Endothelial cell of umbilical vein (primary cell): ENCODE data around the gene ABCC1. TPM values are rescaled to one million over a fixed set of nuclear protein-coding genes. Genes with fewer than 3 reads are reported as not detected.

Source experiments
- BruUV-seq: library from RNA; stranded (reverse); fragments of 400-500 nt; replicated peaks from 2 replicates; lab custom pipeline; 2021; lab: Mats Ljungman, UMichigan
- CTCF ChIA-PET: fragments of 300-600, 350-600 bp; sonication (Branson Sonifier 250); formaldehyde crosslinking; loops from one replicate; lab custom pipeline; 2021; ENCODE audit warnings: antibody characterized with exemption, inconsistent platforms; lab: Charles Lee
- POLR2A ChIA-PET: fragments of 300-600, 350-600 bp; sonication (Branson Sonifier 250); formaldehyde crosslinking; loops from one replicate; lab custom pipeline; 2021; ENCODE audit warnings: antibody characterized with exemption, inconsistent platforms; lab: Charles Lee
- DNase-seq: peaks from one replicate; pipeline ENCODE4 v3.0.0-alpha.2; 2011; ENCODE audit warnings: low read depth, low spot score
- FAIRE-seq: peaks from 2 replicates; lab custom pipeline; 2011; peaks lifted over from hg19 to GRCh38; lab: Jason Lieb, UNC
- H2AFZ ChIP-seq: 2 replicates; pipeline ENCODE4 v1.6.0; 2012; ENCODE audit warnings: low read depth, low read length, control low read depth, inconsistent platforms
- H3K27ac ChIP-seq: 2 replicates; pipeline ENCODE4 v1.5.1; 2011; ENCODE audit warnings: low read depth, mild to moderate bottlenecking, control low read depth, low read length, moderate library complexity; ENCODE audit not compliant: insufficient read depth
- H3K27me3 ChIP-seq, 2 experiments: 2 replicates each; pipeline versions ENCODE4 v1.6.0 to v1.6.1; 2011; ENCODE audit warnings: low read length in 2 of 2, mixed read lengths in 1 of 2; ENCODE audit not compliant: control insufficient read depth in 2 of 2, insufficient read depth in 2 of 2
- H3K36me3 ChIP-seq, 2 experiments: 2 replicates in 1 of 2; 3 replicates in 1 of 2; pipeline ENCODE4 v1.5.1; 2011; ENCODE audit warnings: low read length in 2 of 2, mild to moderate bottlenecking in 1 of 2, moderate library complexity in 1 of 2; ENCODE audit not compliant: control insufficient read depth in 2 of 2, insufficient read depth in 2 of 2; ENCODE audit errors: extremely low read depth in 1 of 2
- H3K4me1 ChIP-seq: 3 replicates; pipeline ENCODE4 v1.5.1; 2011; ENCODE audit warnings: mild to moderate bottlenecking, low read length; ENCODE audit not compliant: control insufficient read depth, insufficient read depth; ENCODE audit errors: extremely low read depth
- H3K4me2 ChIP-seq: 2 replicates; pipeline ENCODE4 v1.6.1; 2011; ENCODE audit warnings: low read length, control low read depth, mixed read lengths; ENCODE audit not compliant: insufficient read depth
- H3K4me3 ChIP-seq, 3 experiments: fragments of 200-600 bp in 1 of 3; sonication (generic), shearing (Covaris generic) in 1 of 3; replicated peaks in 1 of 3; 2 replicates each; pipeline ENCODE4 v1.5.1; 2011 to 2016; ENCODE audit warnings: control low read depth in 3 of 3, low read length in 3 of 3, mild to moderate bottlenecking in 2 of 3, inconsistent platforms in 1 of 3, low read depth in 1 of 3, moderate library complexity in 1 of 3; ENCODE audit not compliant: insufficient read depth in 1 of 3
- H3K79me2 ChIP-seq: 2 replicates; pipeline ENCODE4 v1.6.0; 2012; ENCODE audit warnings: low read length, inconsistent platforms; ENCODE audit not compliant: control insufficient read depth, insufficient read depth
- H3K9ac ChIP-seq: replicated peaks from 2 replicates; pipeline ENCODE3; 2011; ENCODE audit warnings: low read length, control low read depth; ENCODE audit not compliant: insufficient read depth; ENCODE audit errors: extremely low read depth
- H3K9me1 ChIP-seq: replicated peaks from 3 replicates; pipeline ENCODE4 v1.6.0; 2011; ENCODE audit warnings: mild to moderate bottlenecking, low read length; ENCODE audit not compliant: control insufficient read depth, insufficient read depth; ENCODE audit errors: extremely low read depth
- H3K9me3 ChIP-seq: replicated peaks from 2 replicates; pipeline ENCODE4 v1.5.1; 2012; ENCODE audit warnings: low read length, inconsistent platforms; ENCODE audit not compliant: control insufficient read depth, insufficient read depth
- H4K20me1 ChIP-seq: replicated peaks from 2 replicates; pipeline ENCODE3; 2011; ENCODE audit warnings: mild to moderate bottlenecking, low read length; ENCODE audit not compliant: control insufficient read depth, insufficient read depth; ENCODE audit errors: extremely low read depth
- CTCF ChIP-seq, 2 donors: IDR thresholded peaks; 1 replicate in 1 of 2; 2 replicates in 1 of 2; pipeline ENCODE4 v1.5.1; 2011; ENCODE audit warnings: low read length in 2 of 2, mild to moderate bottlenecking in 2 of 2, moderate library complexity in 2 of 2, control low read depth in 1 of 2, inconsistent platforms in 1 of 2, low read depth in 1 of 2; ENCODE audit not compliant: insufficient read depth in 1 of 2; ENCODE audit errors: extremely low read depth in 1 of 2
- EZH2 ChIP-seq: IDR thresholded peaks from 2 replicates; pipeline ENCODE4 v1.6.1; 2012; ENCODE audit warnings: borderline replicate concordance, low read depth, mild to moderate bottlenecking, moderate library complexity, low read length, inconsistent platforms; ENCODE audit not compliant: severe bottlenecking
- FOS ChIP-seq: IDR thresholded peaks from 2 replicates; pipeline ENCODE4 v1.6.1; 2011; ENCODE audit warnings: mild to moderate bottlenecking, low read length, moderate library complexity, borderline replicate concordance; ENCODE audit not compliant: insufficient read depth
- GATA2 ChIP-seq: IDR thresholded peaks from 2 replicates; pipeline ENCODE4 v1.7.0; 2011; ENCODE audit warnings: low read depth, mild to moderate bottlenecking, moderate library complexity, mixed read lengths, low read length; ENCODE audit not compliant: insufficient read length, insufficient read depth
- JUN ChIP-seq: IDR thresholded peaks from 2 replicates; pipeline ENCODE4 v1.6.1; 2011; ENCODE audit warnings: borderline replicate concordance, low read depth; ENCODE audit not compliant: insufficient read length, insufficient read depth
- MAX ChIP-seq: IDR thresholded peaks from 2 replicates; pipeline ENCODE4 v1.6.1; 2011; ENCODE audit not compliant: insufficient read depth, insufficient read length
- MYC ChIP-seq: IDR thresholded peaks from one replicate; pipeline ENCODE4 v1.6.1; 2011; ENCODE audit warnings: mild to moderate bottlenecking, low read depth, low read length
- POLR2A ChIP-seq: IDR thresholded peaks from 2 replicates; pipeline ENCODE4 v1.6.1; 2012; ENCODE audit warnings: low read depth, mild to moderate bottlenecking, control low read depth, low read length
- POLR2AphosphoS5 ChIP-seq: IDR thresholded peaks from 2 replicates; pipeline ENCODE4 v1.6.1; 2012; ENCODE audit warnings: low read depth, mild to moderate bottlenecking, control low read depth, low read length, moderate library complexity; ENCODE audit not compliant: insufficient read depth
- dilution Hi-C: fragments of 300-500 bp; cut with MboI; formaldehyde crosslinking; loops from one replicate; pipeline ENCODE4 v1.15.0; 2019; ENCODE audit warnings: low sequenced_read_pairs; ENCODE audit not compliant: extremely low pct_ligation_motif_present
- intact Hi-C: fragments of 100-400 bp; cut with micrococcal nuclease; formaldehyde crosslinking; loops from one replicate; pipeline ENCODE4 v1.10.0; 2022
- polyA plus RNA-seq, 4 experiments: library from polyadenylated mRNA; depleted of rRNA in 3 of 4; stranded (reverse) in 3 of 4; unstranded in 1 of 4; fragments of >200 nt; gene quantifications; 2 replicates each; pipeline versions ENCODE4 v1.2.1 to v1.2.3, GENCODE V29; 2011 to 2012; ENCODE audit warnings: missing spikeins in 1 of 4
- total RNA-seq: library from RNA; stranded (reverse); gene quantifications from 2 replicates; pipeline ENCODE4 v1.2.3, GENCODE V29; 2021

The ABCC1 gene
- total and polyA plus RNA-seq, 2 donors (not counting 3 experiments of a cell fraction or from before 2014, with no cell fraction given) = 46.1 to 89.2 TPM

GRCh38 chr16:15958703-15959348 lies 9.4 kb downstream of the ABCC1 start:
- Histone ChIP-seq H3K4me1 (peaks cover 32% of the 10 kb centered on the region), H3K36me3 (no peaks in the 10 kb centered on the region), H3K9me3 (no peaks in the 10 kb centered on the region), H3K79me2 (peaks cover 100% of the 10 kb centered on the region), H3K27ac (no peak overlapping the region), H2AFZ (no peak overlapping the region), H3K27me3 (no peaks in the 10 kb centered on the region), H4K20me1 (peaks cover 5% of the 10 kb centered on the region), H3K9ac (no peak overlapping the region), H3K4me3 (no peak overlapping the region), H3K4me2 (no peak overlapping the region), H3K9me1 (no peaks in the 10 kb centered on the region)
- ChIA-PET POLR2A (interaction anchor here (1.0 kb wide), 1 partner anchor 162 kb away, joined by 4 read pairs; no protein-coding TSS in a partner anchor), CTCF (interaction anchor here (1.0 to 1.1 kb wide), 2 partner anchors 8 to 9 kb away, joined by 3 to 4 read pairs; no protein-coding TSS in a partner anchor)
- dilution Hi-C loops (no loop called here), intact Hi-C loops (no loop called here)
- DNase-seq = no peak
- no peak for TF ChIP-seq MAX
- TF ChIP-seq GATA2 = no peak
- TF ChIP-seq EZH2 = no peak
- TF ChIP-seq POLR2AphosphoS5 = no peak
- no peak for TF ChIP-seq CTCF (IDR thresholded peaks at IDR 0.05; ENCODE audit: extremely low read depth in 1 of 2, insufficient read depth in 1 of 2, low read depth in 1 of 2, low read length in 2 of 2)
- TF ChIP-seq MYC = no peak
- no peak for TF ChIP-seq JUN
- TF ChIP-seq POLR2A = no peak
- no peak for TF ChIP-seq FOS
- BruUV-seq = no TSS peak
- no peak for FAIRE-seq
